CD4-positive, alpha-beta T cell treated with Interleukin-1 beta for 1 hour (primary cell): ENCODE measurements around the gene GTF3C4.
"Not testable (repeated sequence)": the region's sequence is repeated elsewhere in the genome, so short reads cannot be mapped to it uniquely, and the experiment has no call there.

Experiments
- DNase-seq, 2 donors: peaks; one replicate each; pipeline ENCODE4 v3.0.0-alpha.2; 2020 to 2022

Gene GTF3C4

DNA sequence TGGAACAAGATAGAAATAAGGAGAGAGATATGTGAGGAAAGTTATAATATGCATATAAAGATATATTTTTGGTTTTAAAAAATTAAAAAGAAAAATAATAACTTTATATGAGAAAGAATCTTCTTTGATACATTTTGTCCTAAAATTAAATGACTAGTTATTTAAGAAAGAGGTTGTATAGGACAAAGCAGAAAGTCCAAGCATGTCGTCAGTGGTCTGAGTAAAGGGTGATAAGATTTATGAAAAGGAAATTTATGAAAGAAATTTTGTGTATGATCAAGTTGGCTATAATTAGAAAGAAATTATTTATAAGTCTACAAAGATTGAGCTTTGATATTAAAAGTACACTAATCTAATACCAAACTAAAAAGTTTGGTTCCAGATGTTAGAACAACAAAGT lies 32.0 kb downstream of the GTF3C4 start:
- DNase-seq: no peak

DNA sequence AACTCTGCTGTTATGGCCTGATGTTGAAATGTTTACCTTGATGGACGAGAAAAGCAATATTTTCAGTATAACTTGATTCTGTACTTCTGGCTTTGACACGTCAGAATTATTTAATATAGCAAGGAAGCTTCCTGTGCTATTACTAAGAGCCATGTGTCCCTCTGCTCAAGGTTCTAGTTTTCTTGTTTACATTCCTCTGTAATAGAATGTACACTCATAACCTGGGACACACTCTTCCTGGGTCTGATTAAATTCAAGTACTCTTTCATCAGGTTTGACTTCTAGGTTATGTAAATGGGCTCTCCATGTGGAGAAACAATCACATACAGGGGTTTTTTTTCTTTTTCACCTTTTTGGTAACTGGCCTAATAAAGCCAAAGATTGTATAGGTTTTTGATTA lies 33.1 kb downstream of the GTF3C4 start:
- no peak for DNase-seq

DNA sequence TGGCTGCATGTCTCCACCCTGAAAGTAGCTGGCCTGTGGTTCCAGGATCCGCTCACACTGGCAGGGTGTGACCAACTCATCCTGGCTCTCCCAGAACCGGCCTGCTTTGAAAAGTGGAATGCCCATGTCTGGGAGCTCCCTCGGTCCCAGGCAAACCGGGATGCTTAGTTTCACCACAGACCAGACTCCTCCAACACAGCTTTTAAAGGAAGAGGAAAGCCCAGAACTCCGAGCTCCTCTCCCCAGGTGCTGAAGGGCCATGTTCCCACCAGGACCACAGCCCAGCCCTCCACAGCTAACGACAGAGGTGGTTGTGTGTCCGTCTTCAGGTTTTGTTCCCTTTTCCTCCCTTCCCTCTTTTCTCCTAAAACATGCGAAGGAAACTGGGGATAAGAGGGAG lies 38.0 kb downstream of the GTF3C4 start:
- DNase-seq: no peak

DNA sequence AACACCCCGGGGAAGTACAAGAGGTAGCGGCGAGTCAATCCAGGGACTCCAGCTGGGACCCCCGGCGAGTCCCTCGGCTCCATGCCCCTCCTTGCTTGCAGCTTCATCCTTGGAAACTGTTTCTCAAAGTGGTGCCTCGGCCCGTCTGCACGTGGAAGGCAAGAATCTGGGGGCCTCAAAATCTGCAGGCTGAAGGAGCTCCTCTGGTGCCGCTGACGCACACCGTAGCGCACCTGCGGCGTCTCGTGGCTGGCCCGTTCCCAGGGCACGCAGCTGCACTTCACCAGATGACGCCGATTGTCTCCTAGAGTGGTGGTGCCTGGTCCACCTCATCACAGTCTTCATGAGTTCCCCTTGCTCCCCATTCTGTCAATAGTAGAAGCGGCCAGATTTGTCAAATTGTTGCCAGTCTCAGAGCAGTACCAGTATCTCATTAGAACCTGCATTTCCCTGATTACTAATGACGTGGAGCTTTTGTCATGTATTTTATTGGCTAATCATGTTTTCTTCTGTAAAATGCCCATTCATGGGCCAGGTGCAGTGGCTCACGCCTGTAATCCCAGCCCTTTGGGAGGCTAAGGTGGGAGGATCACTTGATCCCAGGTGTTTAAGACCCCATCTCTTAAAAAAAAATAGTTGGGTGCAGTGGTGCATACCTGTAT lies 38.6 kb downstream of the GTF3C4 start:
- DNase-seq: no peak

DNA sequence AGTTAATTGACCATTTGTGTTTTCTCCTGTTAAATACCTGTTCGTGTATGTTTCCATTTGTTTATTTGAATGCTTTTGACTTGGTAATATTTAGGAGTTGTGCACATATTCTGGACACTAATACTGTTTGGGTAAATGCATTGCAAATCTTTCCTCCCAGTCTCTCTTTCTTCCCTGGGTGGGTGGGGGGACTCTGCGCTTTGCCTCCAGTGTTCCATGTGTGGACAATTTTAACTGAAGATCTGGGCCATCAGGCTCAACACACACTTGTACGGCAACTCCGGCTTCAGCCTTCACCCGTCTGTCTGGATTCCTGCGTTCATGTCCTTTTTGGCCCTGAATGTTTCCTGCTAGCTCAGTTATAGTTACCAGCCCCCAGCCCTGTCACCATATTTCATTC lies 40.1 kb downstream of the GTF3C4 start:
- DNase-seq: no peak

DNA sequence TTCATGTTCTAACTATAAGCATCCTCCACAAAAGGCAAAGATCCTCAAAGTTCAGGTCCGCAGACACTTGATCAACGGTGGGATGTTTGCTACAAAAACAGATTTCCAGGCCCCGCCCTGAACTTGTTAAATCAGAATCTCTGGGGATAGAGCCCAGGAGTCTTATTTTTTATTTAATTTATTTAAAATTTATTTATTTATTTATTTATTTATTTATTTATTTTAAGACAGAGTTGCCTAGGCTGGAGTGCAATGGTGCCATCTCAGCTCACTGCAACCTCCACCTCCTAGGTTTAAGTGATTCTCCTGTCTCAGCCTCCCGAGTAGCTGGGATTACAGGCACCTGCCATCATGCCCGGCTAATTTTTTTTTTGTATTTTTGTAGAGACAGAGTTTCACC lies 40.9 kb downstream of the GTF3C4 start:
- not testable (repeated sequence) for DNase-seq

DNA sequence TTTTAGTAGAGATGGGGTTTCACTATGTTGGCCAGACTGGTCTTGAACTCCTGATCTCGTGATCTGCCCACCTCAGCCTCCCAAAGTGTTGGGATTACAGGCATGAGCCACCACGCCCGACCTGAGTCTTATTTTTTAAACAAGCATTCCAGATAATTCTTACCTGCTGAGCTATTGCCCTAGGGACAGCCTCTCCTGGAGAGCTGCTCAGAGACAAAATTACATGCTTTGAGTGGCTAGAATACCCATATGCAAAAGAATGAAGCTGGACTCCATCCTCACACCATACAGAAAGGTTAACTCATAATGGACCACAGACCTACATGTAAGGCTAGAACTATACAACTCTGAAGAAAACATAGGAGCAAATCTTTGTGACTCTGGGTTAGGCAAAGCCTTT lies 41.6 kb downstream of the GTF3C4 start:
- DNase-seq: no peak

DNA sequence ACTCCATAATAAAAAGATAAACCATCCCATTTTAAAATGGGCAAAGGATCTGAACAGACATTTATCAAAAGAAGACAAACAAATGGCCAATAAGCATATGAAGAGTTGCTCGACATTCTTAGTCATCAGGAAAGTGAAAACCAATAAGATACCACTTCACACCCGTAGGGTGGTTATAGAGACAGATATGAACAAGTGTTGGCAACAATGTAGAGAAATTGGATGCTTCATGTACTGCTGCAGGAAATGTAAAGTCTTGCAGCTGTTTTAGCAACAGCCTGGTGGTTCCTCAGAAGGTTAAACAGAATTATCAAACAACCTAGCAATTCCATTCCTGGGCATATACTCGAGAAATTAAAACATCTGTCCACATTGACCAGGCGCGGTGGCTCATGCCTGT lies 42.5 kb downstream of the GTF3C4 start:
- no peak for DNase-seq

DNA sequence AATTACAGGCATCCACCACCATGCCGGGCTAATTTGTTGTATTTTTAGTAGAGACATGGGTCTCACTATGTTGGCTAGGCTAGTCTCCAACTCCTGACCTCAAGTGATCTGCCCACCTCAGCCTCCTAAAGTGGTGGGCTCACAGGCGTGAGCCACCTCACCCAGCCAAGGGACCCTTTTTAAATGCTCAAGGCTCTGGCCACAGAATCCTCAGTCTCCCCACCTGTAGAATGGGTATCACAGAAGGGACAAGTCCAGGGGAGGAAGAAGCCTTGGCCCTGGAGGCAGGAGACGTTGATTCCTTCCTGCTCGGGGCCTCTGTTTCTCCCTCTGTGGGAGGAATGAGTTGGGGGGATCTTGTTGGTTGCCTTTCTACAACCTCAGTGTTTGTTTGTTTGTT lies 45.7 kb downstream of the GTF3C4 start:
- DNase-seq: no peak

DNA sequence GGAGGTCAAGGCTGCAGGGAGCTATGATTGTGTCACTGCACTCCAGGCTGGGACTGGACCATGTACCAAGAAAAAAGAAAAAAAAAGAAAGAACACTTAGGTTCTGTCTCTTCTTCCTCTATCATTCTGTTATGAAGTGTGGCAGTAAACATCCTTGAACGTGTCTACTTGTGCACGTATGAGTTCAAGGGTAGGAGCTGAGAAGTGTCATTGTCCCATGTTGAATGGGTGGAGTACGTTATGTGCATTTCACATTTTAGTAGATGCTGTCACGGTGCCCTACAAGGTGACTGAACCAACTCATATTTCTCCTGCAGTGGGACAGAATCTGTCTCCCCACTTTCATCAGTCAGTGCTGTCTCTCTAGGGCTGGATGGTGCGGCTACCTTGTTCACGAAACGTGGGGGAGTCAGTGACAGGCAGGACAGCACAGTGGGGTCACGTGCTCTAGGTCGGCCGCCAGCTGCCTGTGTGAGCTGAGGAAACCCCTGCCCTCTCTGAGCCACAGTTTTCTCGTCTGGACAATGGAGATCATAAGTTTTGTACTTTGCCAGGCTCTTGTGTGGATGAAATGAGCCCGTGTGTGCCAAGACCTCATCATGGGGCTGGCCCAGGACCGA lies 47.2 kb downstream of the GTF3C4 start:
- DNase-seq: no peak

DNA sequence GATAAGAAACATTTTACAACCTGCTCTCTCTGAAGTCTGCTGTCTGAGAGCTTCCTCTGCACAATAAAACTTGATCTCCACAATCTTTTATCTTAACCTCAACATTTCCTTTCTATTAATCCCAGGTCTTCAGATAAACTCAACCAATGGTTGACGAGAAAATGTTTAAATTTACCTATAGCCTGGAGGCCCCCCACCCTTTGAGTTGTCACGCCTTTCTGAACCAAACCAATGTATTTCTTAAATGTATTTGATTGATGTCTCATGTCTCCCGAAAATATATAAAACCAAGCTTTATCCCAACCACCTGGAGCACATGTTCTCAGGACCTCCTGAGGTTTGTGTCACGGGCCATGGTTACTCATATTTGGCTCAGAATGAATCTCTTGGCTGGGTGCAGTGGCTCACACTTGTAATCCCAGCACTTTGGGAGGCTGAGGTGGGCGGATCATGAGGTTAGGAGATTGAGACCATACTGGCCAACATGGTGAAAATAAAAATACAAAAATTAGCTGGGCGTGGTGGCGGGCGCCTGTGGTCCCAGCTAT lies 48.2 kb downstream of the GTF3C4 start:
- not testable (repeated sequence) for DNase-seq

DNA sequence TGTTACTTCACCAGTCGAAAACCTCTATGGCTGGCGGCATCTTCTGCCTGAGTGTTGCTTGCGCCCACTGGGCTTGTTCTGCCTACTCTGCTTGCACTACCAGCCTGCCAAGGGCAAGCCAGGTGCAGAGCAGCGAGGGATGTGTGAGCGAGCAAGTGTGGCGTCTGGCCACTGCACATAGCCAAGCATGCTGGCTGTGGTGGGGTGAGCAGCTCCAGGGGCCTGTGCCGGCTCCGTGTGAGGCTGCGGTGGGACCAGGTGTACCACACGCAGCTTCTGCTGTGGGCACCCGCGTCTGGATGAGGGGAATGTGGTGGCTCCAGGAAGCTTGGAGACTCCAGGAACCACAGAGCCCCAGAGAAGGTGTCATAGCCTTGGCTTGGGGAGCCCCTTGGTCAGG lies 51.4 kb downstream of the GTF3C4 start:
- DNase-seq: no peak

DNA sequence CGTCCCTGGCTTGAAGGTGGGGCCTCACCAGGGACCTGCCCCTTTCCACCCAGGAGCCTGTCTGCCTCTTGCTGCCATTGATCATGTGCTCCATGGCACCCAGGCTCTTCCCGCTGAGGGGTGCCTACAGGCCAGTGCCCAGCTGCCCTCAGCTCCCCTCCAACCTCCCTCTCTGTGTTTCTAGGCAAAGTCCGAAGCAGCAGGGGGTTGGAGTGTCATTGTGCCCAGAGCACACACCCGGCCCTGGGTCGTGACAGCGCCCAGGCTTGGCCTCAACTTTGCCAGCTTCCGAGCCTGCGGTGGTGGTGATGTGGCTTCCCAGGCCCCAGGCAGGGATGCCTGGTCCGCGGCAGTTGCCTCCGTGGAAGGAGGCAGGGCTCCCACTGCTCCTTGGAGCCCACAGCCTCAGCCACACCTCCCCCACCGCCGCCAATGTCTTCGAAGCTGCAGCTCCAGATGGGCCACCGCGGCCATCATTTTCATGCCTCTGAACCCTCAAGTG lies 52.4 kb downstream of the GTF3C4 start:
- DNase-seq: no peak

DNA sequence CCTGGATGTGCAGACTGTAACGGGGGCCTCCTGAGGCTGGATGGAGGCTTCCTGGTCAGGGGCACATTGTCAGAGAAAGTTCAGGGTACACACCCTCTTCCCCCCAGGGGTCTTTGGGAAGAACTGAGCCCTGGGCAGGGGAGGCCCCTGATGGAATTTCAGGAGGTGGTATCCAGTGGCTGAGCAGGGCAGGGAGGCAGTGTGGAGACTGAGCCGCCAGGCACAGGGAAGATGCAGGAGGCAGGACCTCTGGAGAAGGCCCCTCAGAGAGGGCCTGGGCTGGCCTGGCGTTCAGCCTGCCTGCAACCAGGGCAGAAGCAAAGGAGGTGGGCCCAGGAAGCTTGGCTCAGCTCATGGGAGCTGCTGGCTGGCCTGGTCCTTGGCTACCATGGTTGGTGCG lies 53.5 kb downstream of the GTF3C4 start:
- DNase-seq: no peak

DNA sequence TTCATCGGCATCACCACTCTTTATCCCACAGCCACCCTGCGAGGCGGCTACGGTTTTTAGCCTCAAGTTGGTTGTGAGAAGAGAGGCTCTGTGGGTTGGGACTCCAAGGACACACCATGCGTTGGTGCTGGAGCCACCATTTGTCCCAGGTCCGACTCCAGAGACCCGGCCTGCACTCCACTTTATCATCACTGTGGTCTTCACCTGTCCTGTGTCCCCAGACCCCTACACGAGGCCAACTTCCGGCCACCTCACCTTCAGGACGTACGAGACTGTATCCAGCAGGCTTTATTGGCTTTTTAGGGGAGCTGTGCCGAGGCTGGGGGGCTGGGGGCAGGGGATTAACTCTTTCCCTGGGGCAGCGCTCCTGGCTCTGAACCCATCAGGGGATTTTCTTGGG lies 55.0 kb downstream of the GTF3C4 start:
- no peak for DNase-seq

DNA sequence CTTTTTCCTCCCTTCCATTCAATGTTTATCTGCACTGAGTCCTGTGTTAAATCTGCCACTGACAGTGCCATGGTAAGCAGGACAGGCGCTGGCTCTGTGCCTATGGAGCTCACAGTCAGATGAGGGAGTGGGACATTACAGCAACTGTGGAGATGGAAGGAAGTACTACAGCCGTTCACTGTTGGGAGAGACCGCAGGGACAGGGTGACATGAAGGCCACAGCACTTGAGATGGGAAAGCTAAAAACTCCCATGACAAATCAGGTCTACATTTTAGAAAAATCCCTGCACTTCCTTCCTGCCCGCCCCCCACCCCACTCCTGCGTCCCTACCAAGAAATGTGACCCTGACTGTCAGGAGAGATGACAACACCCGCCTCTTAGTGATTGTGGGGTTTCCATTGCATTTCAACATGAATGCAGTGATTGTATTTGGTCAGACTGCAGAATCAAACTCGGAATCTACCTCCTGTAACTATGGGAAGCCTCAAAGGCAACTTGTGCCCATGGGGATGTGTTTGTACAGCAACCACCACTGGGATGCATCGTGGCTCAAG lies 56.4 kb downstream of the GTF3C4 start:
- DNase-seq: no peak

DNA sequence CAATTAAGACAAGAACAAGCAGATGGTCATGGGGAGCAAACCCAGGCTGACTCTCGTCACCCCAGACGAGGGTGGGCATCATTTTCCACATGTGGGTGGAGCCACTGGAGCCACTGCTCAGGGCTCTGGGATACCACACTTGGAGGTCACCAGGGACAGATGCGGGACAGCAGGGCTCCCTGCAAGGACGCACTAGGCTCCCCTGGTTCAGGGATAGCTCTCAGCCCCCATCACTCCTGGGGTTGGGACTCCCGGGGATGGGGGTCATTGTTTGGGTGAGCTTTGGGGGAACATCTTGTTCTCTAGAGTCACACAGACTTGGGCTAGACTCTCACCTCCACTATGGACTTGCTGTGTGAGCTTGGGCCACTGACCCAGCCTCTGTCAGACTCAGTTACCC lies 57.8 kb downstream of the GTF3C4 start:
- DNase-seq: no peak

DNA sequence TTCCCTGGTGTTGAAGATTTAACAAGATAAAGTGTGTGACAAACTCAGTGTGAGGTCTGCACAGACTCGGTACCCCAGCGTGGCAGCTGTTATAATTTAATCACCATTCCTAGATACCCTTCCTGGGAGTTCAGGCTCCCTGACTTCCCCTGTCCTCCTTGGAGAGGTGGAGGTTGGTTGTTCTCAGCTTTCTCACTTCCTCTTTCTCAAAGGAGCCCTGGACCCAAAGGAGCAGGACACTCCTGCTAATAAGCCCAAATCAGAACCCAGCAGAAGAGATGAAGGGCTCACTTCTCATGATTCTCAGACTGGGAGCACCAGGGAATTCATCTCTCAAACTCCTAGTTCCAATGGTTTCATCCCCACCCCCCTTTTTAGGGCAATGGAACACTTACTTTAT lies 58.2 kb downstream of the GTF3C4 start:
- no peak for DNase-seq

DNA sequence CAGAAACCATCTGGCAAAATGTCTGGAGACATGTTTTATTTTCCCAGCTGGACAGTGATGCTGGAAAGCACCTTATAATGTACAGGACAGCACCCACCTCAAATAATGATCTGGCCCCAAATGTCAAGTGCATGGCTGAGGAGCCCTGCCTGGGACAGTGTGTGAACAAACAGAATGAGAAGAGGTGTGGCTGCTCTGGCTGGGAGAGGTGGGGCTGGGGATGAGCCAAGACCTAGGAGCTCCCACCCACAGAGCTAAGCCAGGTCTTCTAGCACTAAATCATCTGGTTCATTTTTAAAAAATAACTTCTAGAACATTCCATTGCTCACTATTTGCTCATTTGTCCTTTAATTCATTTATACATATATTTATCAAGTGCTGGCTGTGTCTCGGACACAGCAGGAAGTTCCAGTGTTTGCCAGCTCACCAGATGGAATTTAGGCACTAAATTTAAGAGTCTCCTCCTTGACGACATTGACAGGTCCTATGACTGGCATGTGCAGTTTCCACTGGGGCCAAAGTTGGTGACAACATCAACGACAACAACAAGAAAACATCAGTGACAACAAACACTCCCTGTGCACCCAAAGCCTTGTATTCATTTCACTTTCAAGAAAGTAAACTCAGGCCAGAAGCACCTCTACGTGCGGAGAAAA lies 59.1 kb downstream of the GTF3C4 start:
- DNase-seq: no peak

DNA sequence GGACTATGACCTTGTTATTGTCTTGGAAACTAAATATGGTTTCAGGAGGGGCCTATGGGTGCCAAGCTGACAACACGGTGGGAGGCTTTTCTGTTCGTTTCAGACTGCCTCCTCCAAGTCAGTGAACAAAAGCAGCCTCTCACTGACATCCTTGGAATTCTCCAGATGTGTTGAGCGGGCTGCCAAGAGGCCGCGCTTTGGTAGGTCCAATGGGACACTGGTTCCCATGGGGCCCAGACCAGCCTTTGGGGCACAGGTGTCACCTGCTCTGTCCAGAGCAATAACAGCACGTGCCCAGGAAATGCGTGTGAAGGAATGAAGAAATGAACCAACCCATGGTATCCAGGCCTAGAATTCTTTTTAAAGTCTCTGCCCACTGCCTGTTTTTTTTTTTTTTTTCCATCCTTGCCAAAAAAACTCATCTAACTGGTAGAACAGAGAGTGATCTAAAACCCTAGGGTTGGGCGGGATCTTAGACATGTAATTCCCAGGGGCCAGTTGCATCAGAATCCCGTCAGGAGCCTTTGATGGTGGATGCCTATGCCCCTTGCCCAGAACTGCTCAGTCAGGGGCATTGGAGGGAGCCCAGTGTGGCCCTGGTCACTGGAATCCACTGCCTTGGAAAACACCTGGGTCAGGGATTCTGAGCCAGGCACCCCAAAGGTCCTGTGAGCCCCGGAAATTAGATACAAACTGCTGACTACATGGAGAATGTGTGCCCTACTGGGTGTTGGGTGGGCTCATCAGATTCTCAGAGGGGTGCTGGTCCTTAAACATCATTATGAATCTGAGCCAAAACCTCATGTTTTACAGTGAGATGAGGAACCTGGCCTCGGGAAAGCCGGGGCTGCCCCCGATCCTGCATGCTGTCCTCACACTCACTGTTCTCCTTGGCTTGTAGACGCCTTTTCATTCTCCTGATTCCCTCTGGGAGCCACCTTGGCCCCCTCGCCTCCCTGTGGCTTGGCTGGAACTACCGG lies 60.1 kb downstream of the GTF3C4 start:
- no peak for DNase-seq

DNA sequence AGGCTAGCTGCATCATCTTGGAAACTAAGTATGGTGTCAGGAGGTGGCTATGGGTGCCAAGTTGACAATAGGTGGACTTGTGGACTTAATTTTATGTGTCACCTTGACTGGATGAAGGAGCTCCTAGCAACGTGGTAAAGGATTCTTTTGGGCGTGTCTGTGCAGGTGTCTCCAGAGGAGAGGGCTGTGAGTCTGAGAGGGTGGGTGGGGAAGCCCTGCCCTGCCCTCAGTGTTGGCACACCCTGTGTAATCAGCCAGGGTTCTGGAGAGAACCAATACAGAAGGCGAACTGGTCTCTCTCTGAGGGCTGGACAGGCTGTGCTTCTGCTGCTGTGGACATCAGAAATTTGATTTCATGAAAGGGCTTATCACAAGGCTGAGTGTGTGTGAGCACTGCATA lies 61.0 kb downstream of the GTF3C4 start:
- DNase-seq: no peak
